ENCODE results near the gene ARRB1.
A peak's percentile ranks its signal among the peaks of the same experiment; 100 is the strongest.
"Not testable (repeated sequence)": the region's sequence is repeated elsewhere in the genome, so short reads cannot be mapped to it uniquely, and the experiment has no call there.

The ARRB1 gene

GRCh38 chr11:75351541-75351790 lies at the start of gene ARRB1:
ARRB1 (minus strand) TSS chr11:75351661; CDS start chr11:75351607, 54 bp downstream.
- DNase-seq = no peak

GRCh38 chr11:75400146-75400865 lies 48.8 kb upstream of the ARRB1 start:
- peak; percentile 70 for DNase-seq

DNA sequence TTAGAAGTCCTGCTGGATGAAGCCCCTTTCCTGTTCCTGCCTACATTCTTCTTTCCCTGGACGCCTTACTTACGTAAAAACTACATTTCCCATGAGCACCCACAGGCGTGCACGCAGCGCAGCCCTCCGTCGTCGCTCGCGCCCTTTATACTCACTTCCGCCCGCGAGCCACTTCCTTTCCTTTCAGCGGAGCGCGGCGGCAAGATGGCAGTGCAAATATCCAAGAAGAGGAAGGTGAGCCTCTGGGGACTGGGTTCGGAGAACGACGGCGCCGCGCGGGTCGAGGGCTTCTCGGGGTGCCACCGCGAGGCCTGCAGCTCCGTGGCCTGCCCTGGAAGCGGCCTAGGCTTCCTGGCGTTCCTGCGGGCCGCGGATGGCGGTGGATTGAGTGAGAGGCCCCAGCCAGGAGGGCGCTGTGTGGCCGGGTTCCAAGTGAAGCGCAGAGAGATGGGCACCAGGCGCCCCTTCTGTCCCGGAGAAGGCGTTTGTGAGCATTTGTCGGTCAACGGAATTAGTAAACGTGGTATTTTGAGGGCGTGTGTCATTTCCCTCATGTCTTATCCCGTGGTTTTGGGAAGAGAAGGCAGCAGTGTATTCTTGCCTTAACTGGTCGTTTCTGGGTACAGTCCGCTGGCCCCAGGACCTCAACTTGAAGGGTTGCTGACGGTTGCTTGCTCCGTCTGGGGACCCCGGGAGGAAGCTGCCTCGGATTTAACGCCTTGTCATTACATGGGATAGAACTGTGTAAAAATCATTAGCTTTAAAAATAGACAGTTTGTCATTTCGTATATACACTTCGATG lies 48.1 kb upstream of the ARRB1 start, which contains the start of gene RPS3:
Gene RPS3 (plus strand): TSS at position 175 of the 802 bp plus-strand sequence. CDS start 30 bp downstream, at position 205.
- peak; percentile 99 for DNase-seq

GRCh38 chr11:75398906-75399305 lies 47.4 kb upstream of the ARRB1 start:
- DNase-seq = no peak

DNA sequence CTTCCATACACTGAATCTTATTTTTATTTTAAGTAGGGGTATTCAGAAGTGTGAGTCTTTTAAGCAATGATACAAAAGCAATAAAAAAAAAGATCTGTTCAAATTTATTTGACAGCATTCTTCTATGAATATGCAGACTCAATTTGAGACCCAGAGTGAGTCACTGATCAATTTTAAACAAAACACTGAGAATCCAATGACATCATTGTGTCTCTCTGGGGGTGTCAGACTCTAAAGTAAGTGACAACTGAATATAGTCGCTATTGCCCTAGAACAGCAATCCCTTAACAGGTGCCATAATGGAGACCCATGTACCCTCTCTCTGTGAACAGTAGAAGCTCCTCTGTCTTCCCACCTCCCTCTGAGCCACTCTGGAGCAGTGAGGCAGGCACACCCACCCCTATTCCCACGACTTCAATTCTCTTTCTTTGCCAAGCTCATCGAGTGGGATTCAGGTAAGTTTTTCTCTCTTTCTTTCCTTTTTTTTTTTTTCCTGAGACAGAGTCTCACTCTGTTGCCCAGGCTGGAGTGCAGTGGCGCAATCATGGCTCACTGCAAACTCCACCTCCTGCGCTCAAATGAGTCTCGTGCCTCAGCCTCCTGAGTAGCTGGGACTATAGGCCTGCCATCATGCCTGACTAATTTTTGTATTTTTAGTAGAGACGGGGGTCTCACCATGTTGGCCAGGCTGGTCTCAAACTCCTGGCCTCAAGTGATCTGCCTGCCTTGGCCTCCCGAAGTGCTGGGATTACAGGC lies 42.8 kb upstream of the ARRB1 start:
- no peak for DNase-seq

- DNase-seq = no peak
Measured at GRCh38 chr11:75389925-75390324, 38.5 kb upstream of the ARRB1 start.

GRCh38 chr11:75389276-75389605 lies 37.8 kb upstream of the ARRB1 start:
- no peak for DNase-seq

DNA sequence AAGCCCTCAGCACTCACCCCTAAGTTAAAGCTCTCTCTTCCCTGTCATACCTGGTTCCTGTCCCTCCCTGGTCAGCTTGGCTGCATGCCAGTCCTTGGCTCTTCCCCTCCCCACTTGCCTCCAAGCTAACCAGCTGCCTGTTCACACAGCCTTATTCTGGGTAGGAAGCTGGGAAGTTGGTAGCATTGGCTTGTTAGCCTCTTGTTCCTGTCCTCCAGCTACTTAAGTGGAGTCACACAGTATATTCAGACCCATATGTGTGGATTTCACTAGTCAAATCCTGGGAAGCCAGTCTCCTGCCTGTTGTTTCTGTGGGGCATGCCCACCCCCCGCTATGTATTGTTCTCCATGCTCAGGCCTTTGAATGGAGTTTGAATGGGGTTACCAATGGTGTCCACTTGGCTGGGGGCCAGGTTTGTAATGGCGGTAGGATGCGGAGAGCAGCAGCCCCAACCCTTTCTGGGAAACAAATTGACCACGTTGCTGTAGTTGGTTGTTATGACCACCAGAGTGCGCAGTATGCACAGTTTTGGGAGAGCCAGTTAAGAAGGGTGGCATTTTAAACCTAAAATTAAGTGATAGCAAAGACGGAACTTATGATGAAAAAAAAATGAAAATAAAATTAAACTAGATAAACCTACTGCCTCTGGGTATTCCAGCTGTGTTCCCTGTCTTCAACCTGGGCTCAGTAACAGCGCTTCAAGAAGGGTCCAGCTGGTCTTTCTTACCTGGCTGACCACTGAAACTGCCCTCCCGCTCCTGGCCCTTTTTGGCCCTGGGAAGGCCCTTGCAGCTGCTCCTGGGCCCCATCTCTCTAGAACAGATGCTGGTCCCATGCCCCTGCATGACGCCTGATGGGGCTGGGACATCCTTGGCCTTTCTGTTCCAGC lies 37.2 kb upstream of the ARRB1 start:
- DNase-seq = peak; percentile 97

GRCh38 chr11:75387736-75388294 lies 36.4 kb upstream of the ARRB1 start:
- no peak for DNase-seq

DNA sequence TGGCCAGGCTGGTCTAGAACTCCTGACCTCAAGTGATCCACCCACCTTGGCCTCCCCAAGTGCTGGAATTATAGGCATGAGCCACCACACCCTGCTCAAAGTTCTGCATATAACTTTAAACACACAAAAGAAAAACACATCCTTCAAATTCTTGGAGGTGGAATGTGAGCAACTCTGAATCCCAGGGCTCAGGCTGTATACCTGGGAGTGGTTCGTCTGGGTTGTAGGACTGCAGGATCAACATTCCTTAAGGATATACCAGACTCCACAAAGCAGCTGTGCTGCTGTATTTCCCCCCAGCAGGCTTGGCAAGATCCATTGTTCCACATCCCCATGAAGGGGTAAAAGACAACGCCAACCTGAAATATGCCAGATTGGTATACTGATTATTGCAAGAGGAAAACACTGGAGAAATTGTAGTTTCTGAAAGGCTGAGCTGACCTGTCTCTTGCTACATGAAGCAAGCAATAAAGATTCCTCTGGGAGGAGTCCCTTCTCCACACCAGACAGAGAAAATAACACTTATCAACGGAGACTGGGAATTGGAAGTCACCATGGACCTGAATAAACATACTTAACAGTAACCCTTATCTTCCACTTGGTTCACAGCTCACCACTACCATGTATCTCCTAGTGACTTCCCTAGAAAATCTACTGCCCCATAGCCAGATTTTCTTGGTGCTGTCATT lies 35.6 kb upstream of the ARRB1 start:
- DNase-seq = peak; percentile 55

- DNase-seq = peak; percentile 96
Measured at GRCh38 chr11:75384438-75385080, 33.1 kb upstream of the ARRB1 start.

- peak; percentile 93 for DNase-seq
Measured at GRCh38 chr11:75383246-75383645, 31.8 kb upstream of the ARRB1 start.

DNA sequence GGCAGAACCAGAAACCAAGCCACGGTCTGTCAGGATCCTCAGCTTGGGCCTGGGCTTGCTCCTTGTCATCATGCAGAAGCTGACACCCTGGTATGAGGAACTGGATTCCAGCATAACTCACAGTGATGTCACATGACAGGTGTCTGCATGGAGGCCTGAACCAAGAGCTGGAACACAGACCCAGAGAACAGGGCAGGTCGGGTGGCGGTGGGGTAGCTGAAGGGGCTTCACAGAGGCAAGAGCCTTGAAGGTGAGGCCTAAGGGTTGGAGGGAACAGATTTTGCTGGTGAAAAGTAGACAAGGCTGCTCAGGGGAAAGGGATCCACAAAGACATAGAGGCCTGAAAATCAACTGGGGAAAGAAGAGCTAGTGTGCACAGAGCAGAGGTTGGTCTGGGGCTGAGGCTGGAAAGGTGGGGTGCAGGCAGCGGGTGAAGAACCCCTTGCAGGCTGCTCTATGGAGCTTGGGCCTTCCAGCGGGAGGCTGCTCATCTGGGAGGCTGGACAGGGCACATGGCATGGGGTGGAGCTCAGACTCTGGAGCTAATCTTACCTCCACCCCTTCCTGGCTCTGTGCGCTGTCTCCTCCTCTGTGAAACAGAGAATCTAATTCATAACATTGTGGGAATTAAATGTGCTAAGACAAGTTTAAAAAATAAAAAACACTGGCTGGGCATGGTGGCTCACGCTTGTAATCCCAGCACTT lies 29.4 kb upstream of the ARRB1 start:
- DNase-seq = peak; percentile 89

- no peak for DNase-seq
Measured at GRCh38 chr11:75380245-75380644, 28.8 kb upstream of the ARRB1 start.

DNA sequence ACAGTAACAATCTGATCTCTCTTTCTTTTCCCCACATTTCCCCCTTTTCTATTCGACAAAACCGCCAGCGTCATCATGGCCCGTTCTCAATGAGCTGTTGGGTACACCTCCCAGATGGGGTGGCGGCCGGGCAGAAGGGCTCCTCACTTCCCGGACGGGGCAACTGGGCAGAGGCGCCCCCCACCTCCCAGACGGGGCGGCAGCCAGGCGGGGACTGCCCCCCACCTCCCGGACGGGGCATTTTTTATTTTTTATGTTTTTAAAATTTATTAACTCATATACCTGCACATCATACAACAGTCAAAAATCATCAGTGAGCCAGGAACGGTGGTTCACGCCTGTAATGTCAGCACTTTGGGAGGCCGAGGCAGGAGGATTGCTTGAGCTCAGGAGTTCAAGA lies 27.3 kb upstream of the ARRB1 start:
- DNase-seq = not testable (repeated sequence)

GRCh38 chr11:75376175-75376574 lies 24.7 kb upstream of the ARRB1 start:
- DNase-seq = no peak

DNA sequence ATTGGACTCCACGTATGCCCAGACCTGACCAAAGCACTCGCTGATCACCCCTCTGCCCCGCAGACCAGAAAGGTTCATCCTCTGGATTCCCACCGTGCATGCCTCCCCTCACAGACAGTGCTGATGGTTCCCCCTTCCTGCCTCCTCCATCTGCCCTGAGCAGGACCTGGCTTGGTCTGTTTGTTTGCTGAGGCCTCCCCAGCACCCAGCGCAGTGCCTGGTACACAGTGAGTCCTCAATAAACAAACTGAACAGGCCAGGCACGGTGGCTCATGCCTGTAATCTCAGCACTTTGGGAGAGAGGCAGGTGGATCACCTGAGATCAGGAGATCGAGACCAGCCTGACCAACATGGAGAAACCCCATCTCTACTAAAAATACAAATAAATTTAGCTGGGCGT lies 24.2 kb upstream of the ARRB1 start:
- no peak for DNase-seq

DNA sequence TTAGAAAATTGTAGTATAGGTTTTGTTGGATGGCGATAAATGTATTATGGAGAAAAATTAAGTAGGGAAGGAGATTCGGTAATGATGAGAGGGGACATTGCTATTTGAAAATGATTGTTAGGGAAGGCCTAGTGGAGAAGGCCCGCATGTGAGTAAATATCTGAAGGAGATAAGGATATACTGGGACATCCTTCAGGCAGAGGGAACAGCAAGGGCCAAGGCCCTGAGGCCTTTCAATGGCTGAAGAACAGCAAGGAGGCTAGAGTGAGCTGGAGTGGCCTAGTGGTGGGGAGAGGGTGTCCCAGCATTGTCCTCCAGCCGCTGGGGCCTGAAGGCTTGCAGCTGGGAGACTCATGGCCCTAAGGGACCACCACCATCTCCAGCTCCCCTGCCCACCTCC lies 23.2 kb upstream of the ARRB1 start:
- no peak for DNase-seq

- no peak for DNase-seq
Measured at GRCh38 chr11:75373201-75373600, 21.7 kb upstream of the ARRB1 start.

All from DMS53 (cell line).